ENCODE data around the gene MON1A. TPM values are rescaled to one million over a fixed set of nuclear protein-coding genes. Genes with fewer than 3 reads are reported as not detected.

The MON1A gene
- total RNA-seq, 1 donor from 2014 or later, result 8.4 TPM

DNA sequence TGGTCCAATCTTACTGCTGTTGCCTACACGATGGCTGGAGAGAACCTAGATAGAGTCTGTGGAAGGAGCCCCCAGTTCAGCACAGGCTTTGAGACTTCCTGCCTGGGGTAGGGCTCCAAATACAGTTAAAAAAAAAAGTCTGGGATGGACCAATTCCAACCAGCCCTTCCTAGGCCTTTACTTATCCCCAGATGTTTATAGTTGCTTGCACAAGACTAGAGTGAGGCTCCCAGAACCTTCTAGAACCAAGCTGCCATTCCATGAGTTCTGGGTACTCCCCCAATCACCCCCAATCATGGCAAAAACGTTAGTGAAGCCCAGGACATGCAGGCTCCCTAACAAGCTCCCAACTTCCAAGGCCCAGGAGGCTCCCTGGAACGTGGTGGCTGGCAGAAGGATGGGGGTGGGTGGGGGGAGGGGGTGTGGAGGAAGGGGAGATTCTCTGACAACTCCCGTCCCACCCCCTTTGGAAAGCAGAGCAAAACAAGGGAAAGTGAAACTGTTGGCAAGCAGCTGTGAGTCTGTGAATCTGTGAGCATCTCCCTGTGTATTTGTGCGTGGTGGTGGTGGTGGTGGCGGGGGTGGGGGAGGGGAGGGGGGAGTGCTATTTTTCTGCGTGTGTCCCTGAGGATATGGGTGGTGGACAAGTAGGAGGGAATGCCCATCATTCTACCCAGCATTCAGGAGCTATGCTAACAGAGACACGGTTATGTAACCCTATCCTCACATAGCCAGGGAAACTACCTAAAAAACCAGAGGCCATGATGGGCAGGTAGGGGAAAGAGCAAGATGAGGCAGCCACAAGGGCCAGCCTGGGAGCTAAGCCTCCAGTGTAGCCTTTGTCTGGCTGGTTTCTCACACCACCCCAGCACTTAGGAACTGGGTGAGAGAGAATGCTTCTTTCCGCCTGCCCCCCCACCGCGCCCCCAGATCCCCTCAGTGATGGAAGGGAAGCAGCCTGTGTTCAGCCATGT, 28.0 kb downstream of the MON1A start:
- intact Hi-C loops (cut with micrococcal nuclease), result no loop called here
- no peak for TF ChIP-seq CTCF (IDR thresholded peaks at IDR 0.05; ENCODE audit: borderline replicate concordance)
- Histone ChIP-seq H3K9me3 (replicated peaks) (no peaks in the 10 kb centered on the region), H3K27me3 (ENCODE audit: low read depth) (no peaks in the 10 kb centered on the region), H3K36me3 (no peaks in the 10 kb centered on the region), H3K4me1 (peaks cover 46% of the 10 kb centered on the region), H3K27ac (replicated peaks) (no peak overlapping the region), H3K4me3 (no peak overlapping the region)
- no peak for DNase-seq

GRCh38 chr3:49900491-49901153, 29.0 kb downstream of the MON1A start:
- H3K27ac ChIP-seq (replicated peaks), result no peak overlapping the region
- H3K9me3 ChIP-seq (replicated peaks), result no peaks in the 10 kb centered on the region
- H3K4me1 ChIP-seq, result peaks cover 36% of the 10 kb centered on the region
- no peaks in the 10 kb centered on the region for H3K27me3 ChIP-seq (ENCODE audit: low read depth)
- intact Hi-C loops (cut with micrococcal nuclease), result no loop called here
- no peaks in the 10 kb centered on the region for H3K36me3 ChIP-seq
- DNase-seq, result peak; percentile 34
- no peak overlapping the region for H3K4me3 ChIP-seq
- TF ChIP-seq CTCF (IDR thresholded peaks at IDR 0.05; ENCODE audit: borderline replicate concordance), result no peak

DNA sequence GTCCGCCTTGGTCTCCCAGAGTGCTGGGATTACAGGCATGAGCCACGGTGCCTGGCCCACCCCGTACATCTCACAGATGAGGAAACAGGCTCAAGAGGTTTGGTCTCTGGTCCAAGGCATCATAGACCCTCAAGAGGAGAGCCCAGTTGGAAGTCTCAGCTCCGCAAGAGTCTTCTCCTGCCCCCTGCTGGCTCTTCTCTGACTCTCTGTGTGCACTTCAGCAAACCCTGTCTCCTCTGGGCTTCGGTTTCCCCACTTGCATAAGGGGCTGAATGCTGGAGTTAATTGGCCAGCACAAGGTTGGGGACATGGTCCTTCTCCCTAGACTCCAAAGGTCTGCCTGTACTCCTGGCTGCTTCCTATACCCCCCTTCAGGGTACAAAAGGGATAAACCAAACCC, 29.8 kb downstream of the MON1A start:
- intact Hi-C loops (cut with micrococcal nuclease), result no loop called here
- H3K4me3 ChIP-seq, result no peak overlapping the region
- no peak overlapping the region for H3K27ac ChIP-seq (replicated peaks)
- no peak for DNase-seq
- H3K4me1 ChIP-seq, result peaks cover 30% of the 10 kb centered on the region
- no peaks in the 10 kb centered on the region for H3K27me3 ChIP-seq (ENCODE audit: low read depth)
- H3K9me3 ChIP-seq (replicated peaks), result no peaks in the 10 kb centered on the region
- no peaks in the 10 kb centered on the region for H3K36me3 ChIP-seq
- TF ChIP-seq CTCF (IDR thresholded peaks at IDR 0.05; ENCODE audit: borderline replicate concordance), result peak; percentile 44

DNA sequence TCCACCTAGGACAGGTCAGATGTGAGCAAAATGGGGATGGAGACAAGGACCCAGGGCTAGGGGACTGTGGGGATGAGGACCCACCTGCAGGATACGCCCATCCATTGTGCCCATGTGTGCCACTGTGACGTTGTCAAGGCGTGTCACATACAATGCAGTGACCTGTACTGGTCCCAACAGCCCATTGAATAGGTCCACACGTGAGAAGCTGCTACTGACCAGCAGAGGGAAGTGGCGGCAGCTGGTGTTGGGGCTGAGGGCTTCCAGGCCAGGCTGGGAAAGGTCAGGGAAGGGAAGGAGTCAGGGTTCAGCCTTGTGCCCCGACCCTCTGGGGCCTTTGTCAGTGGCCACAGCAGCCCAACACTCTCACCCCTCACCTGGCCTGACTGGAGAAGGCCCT, 30.6 kb downstream of the MON1A start:
- intact Hi-C loops (cut with micrococcal nuclease), result no loop called here
- no peak overlapping the region for H3K27ac ChIP-seq (replicated peaks)
- H3K9me3 ChIP-seq (replicated peaks), result no peaks in the 10 kb centered on the region
- peaks cover 25% of the 10 kb centered on the region for H3K4me1 ChIP-seq
- no peak for DNase-seq
- H3K4me3 ChIP-seq, result no peak overlapping the region
- no peaks in the 10 kb centered on the region for H3K27me3 ChIP-seq (ENCODE audit: low read depth)
- no peak for TF ChIP-seq CTCF (IDR thresholded peaks at IDR 0.05; ENCODE audit: borderline replicate concordance)
- H3K36me3 ChIP-seq, result no peaks in the 10 kb centered on the region

DNA sequence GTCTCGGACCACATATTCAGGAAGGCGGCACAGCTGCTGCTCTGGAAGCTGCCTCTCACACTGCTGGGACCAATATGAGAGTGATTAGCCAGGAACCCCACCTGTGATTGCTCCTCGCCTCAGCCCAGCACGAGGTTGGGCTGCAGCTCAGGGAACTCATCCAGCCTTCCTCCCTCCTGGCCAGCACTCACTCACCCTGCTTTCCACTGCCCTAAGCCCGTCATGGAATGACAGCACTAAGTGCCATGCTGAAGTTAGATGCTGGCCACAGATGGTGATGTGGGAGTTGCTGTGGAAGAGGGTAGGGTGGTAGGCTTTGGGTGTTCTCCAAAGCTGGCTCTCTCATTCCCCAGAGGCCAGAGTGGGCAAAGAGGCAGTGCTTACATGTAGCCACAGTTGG, 33.3 kb downstream of the MON1A start:
- intact Hi-C loops (cut with micrococcal nuclease), result no loop called here
- peaks cover 10% of the 10 kb centered on the region for H3K4me1 ChIP-seq
- no peak for DNase-seq
- H3K36me3 ChIP-seq, result no peaks in the 10 kb centered on the region
- H3K9me3 ChIP-seq (replicated peaks), result no peaks in the 10 kb centered on the region
- no peak overlapping the region for H3K27ac ChIP-seq (replicated peaks)
- H3K4me3 ChIP-seq, result no peak overlapping the region
- H3K27me3 ChIP-seq (ENCODE audit: low read depth), result no peaks in the 10 kb centered on the region
- no peak for TF ChIP-seq CTCF (IDR thresholded peaks at IDR 0.05; ENCODE audit: borderline replicate concordance)

Data from left ventricle myocardium inferior (tissue), 1 donor.